DND-41 (cell line): ENCODE data around the gene MOB3C.
"Not testable (repeated sequence)": the region's sequence is repeated elsewhere in the genome, so short reads cannot be mapped to it uniquely, and the experiment has no call there.

Experiments
- ATAC-seq: fragments of 200-7000 bp; cut with Tn5 transposase; 3 replicates; pipeline ENCODE4 v1.9.1; 2021; ENCODE audit warnings: low read depth; ENCODE audit not compliant: insufficient read depth
- DNase-seq: peaks from one replicate; pipeline ENCODE4 v3.0.0-alpha.2; 2020
- H2AFZ ChIP-seq: 2 replicates; pipeline ENCODE4 v1.6.0; 2012; ENCODE audit warnings: low read depth, low read length
- H3K27ac ChIP-seq: 2 replicates; pipeline ENCODE4 v1.5.1; 2012; ENCODE audit warnings: low read length, inconsistent platforms
- H3K27me3 ChIP-seq: fragments of 200-600 bp; sonication (generic); 2 replicates; pipeline ENCODE4 v1.6.0; 2012; ENCODE audit warnings: low read length, mild to moderate bottlenecking, inconsistent platforms; ENCODE audit not compliant: insufficient read depth, poor library complexity
- H3K36me3 ChIP-seq: 2 replicates; pipeline ENCODE4 v1.5.1; 2012; ENCODE audit warnings: low read length, inconsistent platforms; ENCODE audit not compliant: insufficient read depth
- H3K4me1 ChIP-seq: 2 replicates; pipeline ENCODE4 v1.5.1; 2012; ENCODE audit warnings: mild to moderate bottlenecking, low read length; ENCODE audit not compliant: insufficient read depth
- H3K4me2 ChIP-seq: 2 replicates; pipeline ENCODE4 v1.6.0; 2012; ENCODE audit warnings: mild to moderate bottlenecking, moderate library complexity, low read length, inconsistent platforms; ENCODE audit not compliant: insufficient read depth
- H3K4me3 ChIP-seq, 2 experiments: fragments of 200-600 bp in 1 of 2; shearing (Covaris generic) in 1 of 2; 2 replicates each; pipeline ENCODE4 v1.5.1; 2012 to 2016; ENCODE audit warnings: inconsistent platforms in 2 of 2, low read length in 2 of 2, mild to moderate bottlenecking in 2 of 2, low read depth in 1 of 2, moderate library complexity in 1 of 2
- H3K79me2 ChIP-seq: 2 replicates; pipeline ENCODE4 v1.6.0; 2012; ENCODE audit warnings: low read length, inconsistent platforms; ENCODE audit not compliant: insufficient read depth
- H3K9ac ChIP-seq: 2 replicates; pipeline ENCODE4 v1.6.0; 2012; ENCODE audit warnings: low read depth, mild to moderate bottlenecking, inconsistent platforms, low read length, moderate library complexity
- H3K9me3 ChIP-seq: 2 replicates; pipeline ENCODE4 v1.5.1; 2012; ENCODE audit warnings: low read length, moderate library complexity, mild to moderate bottlenecking, inconsistent platforms; ENCODE audit not compliant: insufficient read depth, severe bottlenecking
- H4K20me1 ChIP-seq: 2 replicates; pipeline ENCODE4 v1.6.0; 2012; ENCODE audit warnings: low read length; ENCODE audit not compliant: insufficient read depth
- CTCF ChIP-seq: IDR thresholded peaks from 2 replicates; pipeline ENCODE4 v1.5.1; 2012; ENCODE audit warnings: borderline replicate concordance, low read length, moderate library complexity, mild to moderate bottlenecking; ENCODE audit not compliant: poor library complexity, severe bottlenecking; ENCODE audit errors: extremely low read depth
- EZH2 ChIP-seq: IDR thresholded peaks from 3 replicates; pipeline ENCODE4 v1.6.1; 2012; ENCODE audit warnings: borderline replicate concordance, low read depth, mild to moderate bottlenecking, moderate library complexity, low read length, inconsistent platforms; ENCODE audit not compliant: severe bottlenecking

MOB3C gene

DNA sequence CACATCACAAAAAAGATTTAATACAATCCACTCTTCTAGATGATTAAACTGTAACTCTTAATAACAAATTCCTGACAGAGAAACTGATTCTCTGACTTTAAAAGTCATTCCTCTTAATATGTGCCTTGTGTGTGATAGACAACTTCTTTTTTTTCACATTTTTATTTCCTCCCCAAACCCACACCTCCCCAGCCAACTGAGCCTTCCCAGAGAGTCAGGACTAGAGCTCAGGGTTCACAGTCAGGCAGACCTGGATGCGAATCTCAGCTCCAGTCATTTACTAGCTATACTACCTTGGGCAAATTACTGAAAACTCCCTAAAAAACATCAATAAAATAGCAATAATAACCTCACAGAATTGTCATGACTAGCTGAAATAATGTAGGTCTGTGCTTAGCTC, 37.4 kb upstream of the MOB3C start:
- Histone ChIP-seq H3K27me3 (no peaks in the 10 kb centered on the region), H3K79me2 (no peaks in the 10 kb centered on the region), H3K36me3 (peaks cover 29% of the 10 kb centered on the region), H3K27ac (no peak overlapping the region), H3K4me3 (no peak overlapping the region), H3K4me1 (no peaks in the 10 kb centered on the region), H3K9ac (no peak overlapping the region), H3K9me3 (peaks cover 9% of the 10 kb centered on the region), H2AFZ (no peak overlapping the region), H4K20me1 (no peaks in the 10 kb centered on the region), H3K4me2 (no peak overlapping the region)
- DNase-seq (no peak), ATAC-seq (no peak)
- TF ChIP-seq CTCF (no peak), EZH2 (no peak)

DNA sequence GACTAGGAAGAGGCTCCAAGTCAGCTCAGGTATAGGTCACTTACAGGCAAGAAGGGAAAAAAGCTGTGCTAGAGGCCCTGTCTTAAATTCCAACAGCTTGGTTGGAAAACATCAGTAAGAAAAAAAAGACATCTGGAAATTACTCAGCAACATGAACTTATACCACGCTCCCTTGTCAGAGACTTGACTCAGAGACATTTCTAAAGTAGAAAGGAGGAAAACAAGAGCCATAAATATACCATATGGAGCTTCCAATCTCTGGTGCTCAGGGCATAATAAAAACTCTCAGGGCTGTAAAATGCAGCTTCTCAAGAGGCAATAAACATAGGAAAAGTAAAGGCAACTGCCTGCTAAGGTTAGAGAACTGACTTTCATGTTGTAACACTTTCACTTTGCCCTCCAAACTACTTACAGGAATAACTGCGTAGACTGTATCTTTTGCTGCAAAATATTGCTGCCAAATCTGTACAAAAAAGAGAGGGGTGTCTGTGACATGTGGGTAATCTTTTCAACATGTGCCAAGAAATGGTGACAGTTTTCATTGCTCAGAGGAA, 36.9 kb upstream of the MOB3C start:
- Histone ChIP-seq H3K9me3 (peaks cover 9% of the 10 kb centered on the region), H3K9ac (no peak overlapping the region), H3K4me3 (no peak overlapping the region), H4K20me1 (no peaks in the 10 kb centered on the region), H3K4me1 (no peaks in the 10 kb centered on the region), H2AFZ (no peak overlapping the region), H3K4me2 (no peak overlapping the region), H3K27me3 (no peaks in the 10 kb centered on the region), H3K36me3 (peaks cover 31% of the 10 kb centered on the region), H3K27ac (no peak overlapping the region), H3K79me2 (no peaks in the 10 kb centered on the region)
- DNase-seq, result no peak
- ATAC-seq, result no peak
- TF ChIP-seq CTCF (no peak), EZH2 (no peak)

GRCh38 chr1:46652321-46653100, 35.9 kb upstream of the MOB3C start:
- peaks cover 9% of the 10 kb centered on the region for H3K9me3 ChIP-seq
- no peaks in the 10 kb centered on the region for H3K4me1 ChIP-seq
- no peak overlapping the region for H3K4me2 ChIP-seq
- no peaks in the 10 kb centered on the region for H4K20me1 ChIP-seq
- ATAC-seq, result no peak
- TF ChIP-seq EZH2 (no peak), CTCF (no peak)
- H2AFZ ChIP-seq, result no peak overlapping the region
- no peak overlapping the region for H3K4me3 ChIP-seq
- no peaks in the 10 kb centered on the region for H3K79me2 ChIP-seq
- no peak overlapping the region for H3K27ac ChIP-seq
- peaks cover 29% of the 10 kb centered on the region for H3K36me3 ChIP-seq
- no peak for DNase-seq
- no peak overlapping the region for H3K9ac ChIP-seq
- no peaks in the 10 kb centered on the region for H3K27me3 ChIP-seq

GRCh38 chr1:46651152-46651551, 34.5 kb upstream of the MOB3C start:
- H3K4me1 ChIP-seq, H3K9ac ChIP-seq, H3K79me2 ChIP-seq, H4K20me1 ChIP-seq, H3K4me2 ChIP-seq, H3K27me3 ChIP-seq, DNase-seq, H3K9me3 ChIP-seq, H3K4me3 ChIP-seq, H3K27ac ChIP-seq, ATAC-seq, H2AFZ ChIP-seq: not testable (repeated sequence)
- H3K36me3 ChIP-seq, result peaks cover 24% of the 10 kb centered on the region
